Type B pancreatic cell (in vitro differentiated cells): ENCODE results near the gene ZBTB1. TPM values are rescaled to one million over a fixed set of nuclear protein-coding genes. Genes with fewer than 3 reads are reported as not detected.

Source experiments
- DNase-seq: peaks from one replicate; pipeline ENCODE4 v3.0.0; 2021; ENCODE audit warnings: mixed read lengths; ENCODE audit not compliant: unreplicated experiment; ENCODE audit errors: extremely low spot score
- H3K27ac Mint-ChIP-seq: 2 replicates; pipeline ENCODE4 v1.8.0; 2021; ENCODE audit warnings: mild to moderate bottlenecking, mixed read lengths
- H3K27me3 Mint-ChIP-seq: 2 replicates; pipeline ENCODE4 v1.8.0; 2021; ENCODE audit warnings: mixed read lengths
- H3K36me3 Mint-ChIP-seq: 2 replicates; pipeline ENCODE4 v1.8.0; 2021; ENCODE audit warnings: mixed read lengths
- H3K4me1 Mint-ChIP-seq: one replicate; pipeline ENCODE4 v1.8.0; 2021; ENCODE audit warnings: mixed read lengths; ENCODE audit not compliant: unreplicated experiment
- H3K4me3 Mint-ChIP-seq: 2 replicates; pipeline ENCODE4 v1.8.0; 2021; ENCODE audit warnings: mild to moderate bottlenecking, mixed read lengths
- H3K9me3 Mint-ChIP-seq: 2 replicates; pipeline ENCODE4 v1.8.0; 2021; ENCODE audit warnings: mixed read lengths
- total RNA-seq: library from RNA; stranded (reverse); gene quantifications from 2 replicates; pipeline ENCODE4 v1.2.1, GENCODE V29; 2021; ENCODE audit warnings: low replicate concordance
- TF ChIP-seq, protein P1 (sequence below): fragments of 200-600 bp; sonication (generic); conservative IDR thresholded peaks from 2 replicates; pipeline ENCODE4 v1.5.0; 2021; ENCODE audit warnings: antibody characterized with exemption, mild to moderate bottlenecking

The ZBTB1 gene
- total RNA-seq, 1 donor from 2014 or later = 43.2 TPM

DNA sequence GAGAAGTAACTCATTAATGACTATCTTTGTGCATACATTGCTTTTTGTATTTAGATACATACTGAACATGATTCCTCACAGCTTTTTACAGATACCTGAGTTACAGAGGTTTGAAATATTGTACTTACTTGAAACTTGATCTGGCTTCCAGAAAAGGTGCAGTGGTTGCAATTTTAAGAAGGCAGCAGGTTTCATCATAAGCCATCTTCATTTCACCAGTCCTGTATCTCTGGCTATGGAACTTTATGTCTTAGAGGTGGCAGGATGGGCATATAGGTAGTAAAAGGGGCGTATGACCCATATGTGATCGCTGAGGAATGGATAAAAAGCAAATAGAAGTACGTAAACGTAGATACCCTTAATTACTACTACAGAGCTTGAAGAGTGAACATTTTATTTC lies 13.7 kb downstream of the ZBTB1 start:
- TF ChIP-seq, protein P1, sequence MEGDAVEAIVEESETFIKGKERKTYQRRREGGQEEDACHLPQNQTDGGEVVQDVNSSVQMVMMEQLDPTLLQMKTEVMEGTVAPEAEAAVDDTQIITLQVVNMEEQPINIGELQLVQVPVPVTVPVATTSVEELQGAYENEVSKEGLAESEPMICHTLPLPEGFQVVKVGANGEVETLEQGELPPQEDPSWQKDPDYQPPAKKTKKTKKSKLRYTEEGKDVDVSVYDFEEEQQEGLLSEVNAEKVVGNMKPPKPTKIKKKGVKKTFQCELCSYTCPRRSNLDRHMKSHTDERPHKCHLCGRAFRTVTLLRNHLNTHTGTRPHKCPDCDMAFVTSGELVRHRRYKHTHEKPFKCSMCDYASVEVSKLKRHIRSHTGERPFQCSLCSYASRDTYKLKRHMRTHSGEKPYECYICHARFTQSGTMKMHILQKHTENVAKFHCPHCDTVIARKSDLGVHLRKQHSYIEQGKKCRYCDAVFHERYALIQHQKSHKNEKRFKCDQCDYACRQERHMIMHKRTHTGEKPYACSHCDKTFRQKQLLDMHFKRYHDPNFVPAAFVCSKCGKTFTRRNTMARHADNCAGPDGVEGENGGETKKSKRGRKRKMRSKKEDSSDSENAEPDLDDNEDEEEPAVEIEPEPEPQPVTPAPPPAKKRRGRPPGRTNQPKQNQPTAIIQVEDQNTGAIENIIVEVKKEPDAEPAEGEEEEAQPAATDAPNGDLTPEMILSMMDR = no peak
- H3K36me3 Mint-ChIP-seq = peaks cover 3% of the 10 kb centered on the region
- peaks cover 12% of the 10 kb centered on the region for H3K4me1 Mint-ChIP-seq
- no peaks in the 10 kb centered on the region for H3K27me3 Mint-ChIP-seq
- no peak overlapping the region for H3K27ac Mint-ChIP-seq
- no peak overlapping the region for H3K4me3 Mint-ChIP-seq
- DNase-seq = no peak
- no peaks in the 10 kb centered on the region for H3K9me3 Mint-ChIP-seq

DNA sequence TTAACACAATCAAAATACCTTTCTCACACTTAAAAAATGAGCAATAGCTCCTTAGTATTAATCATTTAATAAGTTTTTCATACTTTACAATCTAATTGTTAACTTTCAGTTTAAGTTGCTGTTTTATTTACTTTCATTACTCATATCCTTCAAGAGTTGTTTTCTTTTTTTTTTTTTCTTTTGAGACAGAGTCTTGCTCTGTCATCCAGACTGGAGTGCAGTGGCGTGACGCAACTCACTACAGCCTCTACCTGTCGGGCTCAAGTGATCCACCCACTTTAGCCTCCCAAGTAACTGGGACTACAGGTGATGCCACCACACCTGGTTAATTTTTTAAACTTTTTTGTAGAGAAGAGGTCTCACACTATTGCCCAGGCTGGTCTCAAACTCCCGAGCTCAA lies 16.1 kb downstream of the ZBTB1 start:
- no peak for DNase-seq
- peaks cover 6% of the 10 kb centered on the region for H3K36me3 Mint-ChIP-seq
- H3K4me1 Mint-ChIP-seq = peaks cover 12% of the 10 kb centered on the region
- H3K27ac Mint-ChIP-seq = no peak overlapping the region
- no peak overlapping the region for H3K4me3 Mint-ChIP-seq
- H3K9me3 Mint-ChIP-seq = no peaks in the 10 kb centered on the region
- H3K27me3 Mint-ChIP-seq = no peaks in the 10 kb centered on the region
- TF ChIP-seq, protein P1 = no peak

DNA sequence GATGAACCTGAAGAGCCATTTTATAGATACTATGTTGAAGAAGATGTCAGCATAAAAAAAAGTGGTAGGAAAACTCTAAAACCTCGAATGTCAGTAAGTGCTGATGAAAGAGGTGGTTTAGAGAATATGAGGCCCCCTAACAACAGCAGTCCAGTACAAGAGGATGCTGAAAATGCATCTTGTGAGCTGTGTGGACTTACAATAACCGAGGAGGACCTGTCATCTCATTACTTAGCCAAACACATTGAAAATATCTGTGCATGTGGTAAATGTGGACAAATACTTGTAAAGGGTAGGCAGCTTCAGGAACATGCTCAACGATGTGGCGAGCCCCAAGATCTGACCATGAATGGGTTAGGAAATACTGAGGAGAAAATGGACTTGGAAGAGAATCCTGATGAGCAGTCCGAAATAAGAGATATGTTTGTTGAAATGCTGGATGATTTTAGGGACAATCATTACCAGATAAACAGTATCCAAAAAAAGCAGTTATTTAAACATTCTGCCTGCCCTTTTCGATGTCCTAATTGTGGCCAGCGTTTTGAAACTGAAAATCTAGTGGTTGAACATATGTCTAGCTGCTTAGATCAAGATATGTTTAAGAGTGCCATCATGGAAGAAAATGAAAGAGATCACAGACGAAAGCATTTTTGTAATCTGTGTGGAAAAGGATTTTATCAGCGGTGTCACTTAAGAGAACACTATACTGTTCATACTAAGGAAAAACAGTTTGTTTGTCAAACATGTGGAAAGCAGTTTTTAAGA lies 18.2 kb downstream of the ZBTB1 start:
- Mint-ChIP-seq H3K27ac (no peak overlapping the region), H3K36me3 (peaks cover 15% of the 10 kb centered on the region), H3K27me3 (no peaks in the 10 kb centered on the region), H3K4me3 (no peak overlapping the region), H3K4me1 (peaks cover 11% of the 10 kb centered on the region), H3K9me3 (no peaks in the 10 kb centered on the region)
- TF ChIP-seq, protein P1 = no peak
- no peak for DNase-seq

DNA sequence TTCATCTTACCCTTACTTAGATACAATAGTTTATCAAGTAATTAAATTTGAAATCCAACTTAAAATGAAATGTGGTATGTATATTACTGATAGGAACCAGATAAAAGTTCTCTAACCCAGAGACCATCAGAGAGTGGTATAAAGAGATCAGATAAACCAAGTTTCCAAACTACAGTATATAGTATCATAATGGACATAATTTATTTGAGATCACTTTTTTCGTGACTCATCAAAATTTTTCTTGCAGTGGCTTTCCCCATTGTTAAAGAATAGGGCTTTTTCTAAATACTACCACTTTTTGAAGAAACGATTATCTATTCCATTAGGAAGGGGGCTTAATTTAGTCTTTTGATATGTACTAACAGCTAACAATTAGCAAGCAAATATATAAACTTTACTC lies 20.8 kb downstream of the ZBTB1 start:
- no peaks in the 10 kb centered on the region for H3K27me3 Mint-ChIP-seq
- DNase-seq = no peak
- no peak overlapping the region for H3K27ac Mint-ChIP-seq
- TF ChIP-seq, protein P1 = no peak
- H3K36me3 Mint-ChIP-seq = peaks cover 15% of the 10 kb centered on the region
- no peak overlapping the region for H3K4me3 Mint-ChIP-seq
- H3K4me1 Mint-ChIP-seq = peaks cover 6% of the 10 kb centered on the region
- H3K9me3 Mint-ChIP-seq = no peaks in the 10 kb centered on the region

DNA sequence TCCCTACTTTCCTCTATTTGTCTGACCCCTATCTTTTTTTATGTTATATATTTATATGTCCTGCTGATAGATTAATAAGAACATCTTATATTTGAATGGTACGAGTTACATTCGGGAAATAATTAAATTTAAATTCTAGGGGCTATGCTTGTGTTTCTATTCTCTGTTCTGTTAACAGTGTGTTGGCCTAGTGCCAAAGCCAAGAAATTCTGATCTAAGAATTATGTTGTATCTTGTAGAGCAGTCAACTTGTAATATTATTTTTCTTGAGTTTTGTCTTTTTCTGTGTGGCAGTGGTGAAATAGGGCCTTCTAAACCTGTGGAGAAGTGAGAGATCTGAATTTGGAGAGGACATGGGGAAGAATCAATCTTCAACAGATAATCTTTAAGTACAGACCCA lies 27.0 kb downstream of the ZBTB1 start:
- Mint-ChIP-seq H3K36me3 (peaks cover 3% of the 10 kb centered on the region), H3K27ac (no peak overlapping the region)

More for the DNA sequence above, 27.0 kb downstream of the ZBTB1 start:
- Mint-ChIP-seq H3K27me3 (no peaks in the 10 kb centered on the region), H3K9me3 (no peaks in the 10 kb centered on the region), H3K4me3 (no peak overlapping the region), H3K4me1 (no peaks in the 10 kb centered on the region)
- DNase-seq = no peak
- TF ChIP-seq, protein P1 = no peak
